ENCODE measurements around the gene SPTBN5.

The SPTBN5 gene

GRCh38 chr15:41900526-41901380 is 6.9 kb upstream of the SPTBN5 start:
- Histone ChIP-seq H3K4me3 (ENCODE audit: low read depth in 1 of 2, low read length in 1 of 2) (no peak overlapping the region), H3K27ac (no peak overlapping the region), H3K36me3 (peaks cover 41% of the 10 kb centered on the region), H3K27me3 (no peaks in the 10 kb centered on the region), H3K4me1 (ENCODE audit: control insufficient read depth in 1 of 2, insufficient read depth in 1 of 2, low read depth in 1 of 2, low read length in 1 of 2) (no peaks in the 10 kb centered on the region), H3K9me3 (no peaks in the 10 kb centered on the region)
- no peak for TF ChIP-seq CTCF (IDR thresholded peaks at IDR 0.05)

DNA sequence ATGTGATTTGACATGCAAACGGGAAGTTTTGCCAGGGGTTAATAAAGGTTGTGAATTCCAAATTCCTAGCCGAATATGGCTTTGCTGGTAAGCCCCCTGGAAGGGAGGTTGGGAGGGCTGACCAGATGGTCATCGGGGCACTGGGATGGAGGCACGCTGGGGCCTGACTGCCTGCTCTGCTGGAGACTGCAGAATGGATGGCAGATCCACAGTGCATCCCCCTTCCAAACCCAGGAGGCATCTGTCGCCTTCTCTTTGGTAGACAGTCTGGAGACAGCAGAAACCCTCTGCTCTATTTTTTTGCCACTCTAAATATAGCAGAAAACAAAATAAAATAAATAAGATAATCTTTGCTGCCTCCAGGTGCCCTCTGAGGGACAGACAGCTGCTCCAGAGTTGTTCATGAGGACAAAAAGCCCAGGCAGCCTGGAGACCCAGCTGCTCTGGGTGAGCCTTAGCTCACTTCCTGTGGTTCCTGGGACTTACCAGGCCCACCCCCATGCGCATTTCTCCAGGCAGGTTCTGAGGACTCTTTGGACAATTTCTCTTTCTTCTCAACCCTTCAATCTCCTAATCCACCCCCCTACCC is 6.1 kb upstream of the SPTBN5 start:
- no peak for TF ChIP-seq CTCF (IDR thresholded peaks at IDR 0.05)
- Histone ChIP-seq H3K4me3 (ENCODE audit: low read depth in 1 of 2, low read length in 1 of 2) (no peak overlapping the region), H3K27ac (no peak overlapping the region), H3K4me1 (ENCODE audit: control insufficient read depth in 1 of 2, insufficient read depth in 1 of 2, low read depth in 1 of 2, low read length in 1 of 2) (no peaks in the 10 kb centered on the region), H3K9me3 (no peaks in the 10 kb centered on the region), H3K36me3 (peaks cover 41% of the 10 kb centered on the region), H3K27me3 (peaks cover 6% of the 10 kb centered on the region)

DNA sequence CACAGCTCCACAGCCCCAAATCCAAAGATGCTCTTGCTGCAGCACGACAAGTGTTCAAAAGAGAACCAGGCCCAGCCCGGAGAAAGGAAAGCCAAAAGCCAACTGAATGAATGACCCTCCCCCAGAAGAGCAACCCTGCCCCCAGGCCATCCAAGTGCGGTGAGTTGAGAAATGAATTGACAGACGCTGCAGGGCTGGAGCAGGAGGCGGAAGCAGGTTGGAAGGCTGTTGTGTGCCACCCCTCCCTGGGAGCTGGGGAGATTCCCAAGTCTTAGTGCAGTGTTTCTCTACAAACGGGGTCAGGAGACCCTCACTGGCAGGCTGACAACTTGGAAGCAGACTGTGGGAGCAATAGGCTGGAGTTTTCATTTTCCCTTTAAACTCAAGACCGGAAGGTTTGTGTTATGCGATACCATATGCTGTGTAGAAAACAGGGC is 3.5 kb upstream of the SPTBN5 start:
- Histone ChIP-seq H3K4me3 (ENCODE audit: low read depth in 1 of 2, low read length in 1 of 2) (no peak overlapping the region), H3K4me1 (ENCODE audit: control insufficient read depth in 1 of 2, insufficient read depth in 1 of 2, low read depth in 1 of 2, low read length in 1 of 2) (no peaks in the 10 kb centered on the region), H3K27me3 (peaks cover 17% of the 10 kb centered on the region), H3K9me3 (no peaks in the 10 kb centered on the region), H3K36me3 (peaks cover 37% of the 10 kb centered on the region), H3K27ac (no peak overlapping the region)
- TF ChIP-seq CTCF (IDR thresholded peaks at IDR 0.05): no peak

GRCh38 chr15:41896566-41896965 is 2.7 kb upstream of the SPTBN5 start:
- H3K36me3 ChIP-seq: peaks cover 33% of the 10 kb centered on the region
- TF ChIP-seq CTCF (IDR thresholded peaks at IDR 0.05): no peak
- no peaks in the 10 kb centered on the region for H3K9me3 ChIP-seq
- H3K4me3 ChIP-seq (ENCODE audit: low read depth in 1 of 2, low read length in 1 of 2): no peak overlapping the region
- no peaks in the 10 kb centered on the region for H3K4me1 ChIP-seq (ENCODE audit: control insufficient read depth in 1 of 2, insufficient read depth in 1 of 2, low read depth in 1 of 2, low read length in 1 of 2)
- H3K27ac ChIP-seq: no peak overlapping the region
- peaks cover 17% of the 10 kb centered on the region for H3K27me3 ChIP-seq

DNA sequence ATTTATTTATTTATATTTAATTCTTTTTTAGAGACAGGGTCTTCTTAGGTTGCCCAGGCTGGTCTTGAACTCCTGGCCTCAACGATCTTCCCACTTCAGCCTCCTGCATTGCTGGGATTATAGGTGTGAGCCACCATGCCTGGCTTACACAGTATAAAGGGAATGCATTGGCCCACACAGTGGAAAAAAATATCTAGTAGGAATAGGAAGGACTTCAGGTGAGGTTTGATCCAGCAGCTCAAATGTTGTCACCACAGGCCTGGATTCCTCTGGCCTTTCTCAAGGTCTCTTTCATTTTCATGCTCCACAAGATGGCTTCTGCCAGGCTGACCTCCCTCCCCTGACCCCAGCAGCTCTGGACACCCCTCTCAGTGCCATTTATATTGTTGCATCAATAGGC is 2.1 kb upstream of the SPTBN5 start:
- Histone ChIP-seq H3K27ac (no peak overlapping the region), H3K4me1 (ENCODE audit: control insufficient read depth in 1 of 2, insufficient read depth in 1 of 2, low read depth in 1 of 2, low read length in 1 of 2) (no peaks in the 10 kb centered on the region)
- no peak for TF ChIP-seq CTCF (IDR thresholded peaks at IDR 0.05)

More for the DNA sequence above, 2.1 kb upstream of the SPTBN5 start:
- Histone ChIP-seq H3K9me3 (no peaks in the 10 kb centered on the region), H3K4me3 (ENCODE audit: low read depth in 1 of 2, low read length in 1 of 2) (no peak overlapping the region), H3K36me3 (peaks cover 28% of the 10 kb centered on the region), H3K27me3 (peaks cover 17% of the 10 kb centered on the region)
